Measurements from ENCODE around the gene MRPL46. TPM values are rescaled to one million over a fixed set of nuclear protein-coding genes. Genes with fewer than 3 reads are reported as not detected.

Gene MRPL46
- total and polyA plus RNA-seq, 2 of the 8 experiments (the other 6 are each of a cell fraction or from before 2014, with no cell fraction given): 17.2 to 24.5 TPM

DNA sequence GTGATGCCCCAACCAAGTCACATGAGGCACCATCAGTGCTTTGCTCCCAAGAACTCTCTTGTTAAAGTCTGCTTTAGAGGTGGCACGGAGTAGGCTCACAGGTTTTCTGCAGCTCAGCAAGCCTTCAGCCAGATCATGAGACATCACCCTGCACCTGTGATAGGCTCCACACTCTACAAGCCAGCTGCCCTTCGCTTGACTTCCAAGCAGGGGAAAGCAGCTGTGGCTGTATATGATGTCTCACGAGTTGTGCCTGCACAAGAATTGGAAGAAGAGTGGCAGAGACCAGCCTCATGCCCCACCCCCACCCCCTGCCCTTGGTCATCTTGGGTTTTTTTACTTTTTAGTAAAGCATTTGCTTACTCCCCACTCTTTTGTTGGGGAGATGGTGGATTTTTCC, 22.8 kb upstream of the MRPL46 start (continued):
- TF ChIP-seq, protein P1, sequence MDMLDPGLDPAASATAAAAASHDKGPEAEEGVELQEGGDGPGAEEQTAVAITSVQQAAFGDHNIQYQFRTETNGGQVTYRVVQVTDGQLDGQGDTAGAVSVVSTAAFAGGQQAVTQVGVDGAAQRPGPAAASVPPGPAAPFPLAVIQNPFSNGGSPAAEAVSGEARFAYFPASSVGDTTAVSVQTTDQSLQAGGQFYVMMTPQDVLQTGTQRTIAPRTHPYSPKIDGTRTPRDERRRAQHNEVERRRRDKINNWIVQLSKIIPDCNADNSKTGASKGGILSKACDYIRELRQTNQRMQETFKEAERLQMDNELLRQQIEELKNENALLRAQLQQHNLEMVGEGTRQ (IDR thresholded peaks at IDR 0.05; ENCODE audit: low read length): no peak
- TF ChIP-seq EP300 (IDR thresholded peaks at IDR 0.05; ENCODE audit: borderline replicate concordance in 1 of 2, low read depth in 2 of 2, low read length in 2 of 2) (no peak), HDAC2 (IDR thresholded peaks at IDR 0.05; ENCODE audit: borderline replicate concordance in 1 of 2, low read depth in 2 of 2, low read length in 2 of 2) (no peak), POLR2AphosphoS5 (IDR thresholded peaks at IDR 0.05; ENCODE audit: low read depth, low read length) (no peak), PHF8 (conservative IDR thresholded peaks at IDR 0.05; ENCODE audit: low read depth, low read length) (no peak), SRF (IDR thresholded peaks at IDR 0.05; ENCODE audit: low read depth, low read length) (no peak)

Data from H1 (cell line).